Medulla oblongata (tissue), 1 donor: ENCODE data around the gene TMX3.

Experiments
- DNase-seq: peaks from one replicate; pipeline ENCODE4 v3.0.0-alpha.2; 2015; ENCODE audit errors: extremely low spot score

The TMX3 gene

GRCh38 chr18:68714712-68715496 is at the start of gene TMX3:
Gene TMX3 (minus strand): TSS chr18:68715108. CDS start chr18:68714981, 127 bp downstream.
- peak; percentile 92 for DNase-seq

GRCh38 chr18:68764016-68764415 is 49.1 kb upstream of the TMX3 start:
- no peak for DNase-seq

- no peak for DNase-seq
Measured at GRCh38 chr18:68763083-68763482, 48.2 kb upstream of the TMX3 start.

- DNase-seq, result no peak
Measured at GRCh38 chr18:68759308-68759707, 44.4 kb upstream of the TMX3 start.

- no peak for DNase-seq
Measured at GRCh38 chr18:68757126-68757525, 42.2 kb upstream of the TMX3 start.

GRCh38 chr18:68742206-68742605 is 27.3 kb upstream of the TMX3 start:
- DNase-seq, result no peak

GRCh38 chr18:68740966-68741365 is 26.1 kb upstream of the TMX3 start:
- no peak for DNase-seq

- no peak for DNase-seq
Measured at GRCh38 chr18:68739462-68739861, 24.6 kb upstream of the TMX3 start.

- no peak for DNase-seq
Measured at GRCh38 chr18:68738564-68738963, 23.7 kb upstream of the TMX3 start.

GRCh38 chr18:68735483-68736343 is 20.8 kb upstream of the TMX3 start:
- peak; percentile 66 for DNase-seq

- DNase-seq, result no peak
Measured at GRCh38 chr18:68734308-68734707, 19.4 kb upstream of the TMX3 start.

- DNase-seq, result no peak
Measured at GRCh38 chr18:68733707-68734106, 18.8 kb upstream of the TMX3 start.

- no peak for DNase-seq
Measured at GRCh38 chr18:68728081-68728700, 13.3 kb upstream of the TMX3 start.

GRCh38 chr18:68727506-68727905 is 12.6 kb upstream of the TMX3 start:
- no peak for DNase-seq

- no peak for DNase-seq
Measured at GRCh38 chr18:68725346-68725745, 10.4 kb upstream of the TMX3 start.

GRCh38 chr18:68724021-68724420 is 9.1 kb upstream of the TMX3 start:
- no peak for DNase-seq

GRCh38 chr18:68723539-68723938 is 8.6 kb upstream of the TMX3 start:
- no peak for DNase-seq

GRCh38 chr18:68722821-68723220 is 7.9 kb upstream of the TMX3 start:
- DNase-seq, result no peak

GRCh38 chr18:68721681-68722583 is 7.0 kb upstream of the TMX3 start:
- DNase-seq, result peak; percentile 42

GRCh38 chr18:68714366-68714711 is 569 bp downstream of the TMX3 start:
- peak; percentile 26 for DNase-seq

- DNase-seq, result no peak
Measured at GRCh38 chr18:68713796-68714195, 1.1 kb downstream of the TMX3 start.

GRCh38 chr18:68713131-68713530 is 1.8 kb downstream of the TMX3 start:
- no peak for DNase-seq
